NCI-H2171 treated with DMSO at 0.1 percent for 48 hours (cell line): ENCODE measurements around the gene SASH1.

ENCODE experiments used
- DNase-seq: peaks from one replicate; lab custom pipeline; 2025; lab: John Stamatoyannopoulos, UW

The SASH1 gene

GRCh38 chr6:148460876-148461646 lies 118.4 kb downstream of the SASH1 start:
- DNase-seq = no peak

GRCh38 chr6:148461986-148462577 lies 119.4 kb downstream of the SASH1 start:
- DNase-seq = no peak

- DNase-seq = no peak
These were observed 121.0 kb downstream of the SASH1 start for GRCh38 chr6:148463671-148464070.

GRCh38 chr6:148464319-148465010 lies 121.8 kb downstream of the SASH1 start:
- DNase-seq = peak; percentile 79

GRCh38 chr6:148465011-148465335 lies 122.3 kb downstream of the SASH1 start:
- DNase-seq = no peak

GRCh38 chr6:148465670-148466069 lies 123.0 kb downstream of the SASH1 start:
- DNase-seq = no peak

GRCh38 chr6:148466158-148466557 lies 123.5 kb downstream of the SASH1 start:
- no peak for DNase-seq

GRCh38 chr6:148467926-148468325 lies 125.3 kb downstream of the SASH1 start:
- DNase-seq = no peak

GRCh38 chr6:148470156-148470555 lies 127.5 kb downstream of the SASH1 start:
- DNase-seq = no peak

GRCh38 chr6:148470606-148471465 lies 128.2 kb downstream of the SASH1 start:
- DNase-seq = no peak

GRCh38 chr6:148471624-148472159 lies 129.1 kb downstream of the SASH1 start:
- no peak for DNase-seq

- no peak for DNase-seq
These were observed 129.8 kb downstream of the SASH1 start for GRCh38 chr6:148472171-148473105.

- DNase-seq = no peak
These were observed 136.9 kb downstream of the SASH1 start for GRCh38 chr6:148479497-148479896.

GRCh38 chr6:148487461-148487860 lies 144.8 kb downstream of the SASH1 start:
- DNase-seq = no peak

GRCh38 chr6:148491638-148492251 lies 149.1 kb downstream of the SASH1 start:
- no peak for DNase-seq

GRCh38 chr6:148492654-148493290 lies 150.1 kb downstream of the SASH1 start:
- DNase-seq = no peak

GRCh38 chr6:148493424-148493823 lies 150.8 kb downstream of the SASH1 start:
- DNase-seq = no peak

GRCh38 chr6:148494226-148494625 lies 151.6 kb downstream of the SASH1 start:
- no peak for DNase-seq

- no peak for DNase-seq
These were observed 152.4 kb downstream of the SASH1 start for GRCh38 chr6:148495029-148495428.

- DNase-seq = no peak
These were observed 154.6 kb downstream of the SASH1 start for GRCh38 chr6:148497257-148497656.
